ENCODE measurements around the gene KLC3. TPM values are rescaled to one million over a fixed set of nuclear protein-coding genes. Genes with fewer than 3 reads are reported as not detected.

KLC3 gene
- total and polyA plus RNA-seq, 2 experiments from 2014 or later: not detected

- H3K4me2 ChIP-seq (ENCODE audit: unreplicated experiment): no peak overlapping the region
- WGBS, 2 experiments (ENCODE audit: low coverage in 1 of 2, low lambda C conversion rate in 2 of 2, missing lambda C conversion rate in 2 of 2): 10 to 12% methylated on average over 13 to 25 of the region's 25 CpGs
- DNase-seq: peak; percentile 18
- H2AFZ ChIP-seq: no peak overlapping the region
- H3K9me2 ChIP-seq (ENCODE audit: insufficient read depth): no peaks in the 10 kb centered on the region
- in situ Hi-C loops (cut with MboI): no loop called here
- TF ChIP-seq EZH2phosphoT487 (IDR thresholded peaks at IDR 0.05; ENCODE audit: insufficient read depth, low read depth) (no peak), EZH2 (IDR thresholded peaks at IDR 0.05; ENCODE audit: insufficient read depth, poor library complexity, severe bottlenecking) (no peak)
- no peaks in the 10 kb centered on the region for H3K9me3 ChIP-seq (ENCODE audit: low read depth)
- H4K20me1 ChIP-seq (ENCODE audit: insufficient read depth): no peaks in the 10 kb centered on the region
- no peak overlapping the region for H3K4me3 ChIP-seq
- H3K79me2 ChIP-seq (ENCODE audit: insufficient read depth): no peaks in the 10 kb centered on the region
- no peaks in the 10 kb centered on the region for H3F3A ChIP-seq (ENCODE audit: insufficient read depth)
- H3K9ac ChIP-seq: no peak overlapping the region
- H3K36me3 ChIP-seq (ENCODE audit: low read depth): no peaks in the 10 kb centered on the region
- H3K27me3 ChIP-seq (replicated peaks; ENCODE audit: insufficient read depth): peaks cover 5% of the 10 kb centered on the region; the same call in 1 of the 2 replicates
- no peaks in the 10 kb centered on the region for H3K4me1 ChIP-seq (ENCODE audit: insufficient read depth)
- H3K27ac ChIP-seq: no peak overlapping the region
Observed at GRCh38 chr19:45340899-45341453, 426 bp downstream of the KLC3 start.

- H3K4me3 ChIP-seq: no peak overlapping the region
- WGBS, 2 experiments (ENCODE audit: low coverage in 1 of 2, low lambda C conversion rate in 2 of 2, missing lambda C conversion rate in 2 of 2): 62 to 64% methylated on average over 13 of the region's 13 CpGs
- no peaks in the 10 kb centered on the region for H3K9me2 ChIP-seq (ENCODE audit: insufficient read depth)
- no peaks in the 10 kb centered on the region for H3K36me3 ChIP-seq (ENCODE audit: low read depth)
- no peaks in the 10 kb centered on the region for H3F3A ChIP-seq (ENCODE audit: insufficient read depth)
- H3K79me2 ChIP-seq (ENCODE audit: insufficient read depth): no peaks in the 10 kb centered on the region
- in situ Hi-C loops (cut with MboI): no loop called here
- no peak overlapping the region for H3K9ac ChIP-seq
- no peaks in the 10 kb centered on the region for H3K4me1 ChIP-seq (ENCODE audit: insufficient read depth)
- no peak overlapping the region for H3K4me2 ChIP-seq (ENCODE audit: unreplicated experiment)
- no peaks in the 10 kb centered on the region for H4K20me1 ChIP-seq (ENCODE audit: insufficient read depth)
- H2AFZ ChIP-seq: no peak overlapping the region
- no peak for TF ChIP-seq EZH2 (IDR thresholded peaks at IDR 0.05; ENCODE audit: insufficient read depth, poor library complexity, severe bottlenecking)
- no peak for TF ChIP-seq EZH2phosphoT487 (IDR thresholded peaks at IDR 0.05; ENCODE audit: insufficient read depth, low read depth)
- no peak overlapping the region for H3K27ac ChIP-seq
- no peaks in the 10 kb centered on the region for H3K9me3 ChIP-seq (ENCODE audit: low read depth)
- DNase-seq: no peak
- peaks cover 5% of the 10 kb centered on the region; the same call in 1 of the 2 replicates for H3K27me3 ChIP-seq (replicated peaks; ENCODE audit: insufficient read depth)
Observed at GRCh38 chr19:45342911-45343310, 2.4 kb downstream of the KLC3 start.

- no peak overlapping the region for H2AFZ ChIP-seq
- no peaks in the 10 kb centered on the region for H3K9me2 ChIP-seq (ENCODE audit: insufficient read depth)
- H3K79me2 ChIP-seq (ENCODE audit: insufficient read depth): no peaks in the 10 kb centered on the region
- in situ Hi-C loops (cut with MboI): no loop called here
- no peak overlapping the region for H3K4me2 ChIP-seq (ENCODE audit: unreplicated experiment)
- peaks cover 5% of the 10 kb centered on the region; the same call in 1 of the 2 replicates for H3K27me3 ChIP-seq (replicated peaks; ENCODE audit: insufficient read depth)
- H3F3A ChIP-seq (ENCODE audit: insufficient read depth): no peaks in the 10 kb centered on the region
- no peaks in the 10 kb centered on the region for H4K20me1 ChIP-seq (ENCODE audit: insufficient read depth)
- peak; percentile 30 for DNase-seq
- H3K27ac ChIP-seq: no peak overlapping the region
- H3K9ac ChIP-seq: no peak overlapping the region
- no peaks in the 10 kb centered on the region for H3K36me3 ChIP-seq (ENCODE audit: low read depth)
- no peaks in the 10 kb centered on the region for H3K4me1 ChIP-seq (ENCODE audit: insufficient read depth)
- TF ChIP-seq EZH2 (IDR thresholded peaks at IDR 0.05; ENCODE audit: insufficient read depth, poor library complexity, severe bottlenecking): no peak
- TF ChIP-seq EZH2phosphoT487 (IDR thresholded peaks at IDR 0.05; ENCODE audit: insufficient read depth, low read depth): no peak
- no peaks in the 10 kb centered on the region for H3K9me3 ChIP-seq (ENCODE audit: low read depth)
- WGBS, 2 experiments (ENCODE audit: low coverage in 1 of 2, low lambda C conversion rate in 2 of 2, missing lambda C conversion rate in 2 of 2): 36 to 42% methylated on average over 12 to 14 of the region's 15 CpGs
- no peak overlapping the region for H3K4me3 ChIP-seq
Observed at GRCh38 chr19:45344621-45345505, 4.3 kb downstream of the KLC3 start.

- H3K4me2 ChIP-seq (ENCODE audit: unreplicated experiment): no peak overlapping the region
- H3K27me3 ChIP-seq (replicated peaks; ENCODE audit: insufficient read depth): peaks cover under 1% of the 10 kb centered on the region; the same call in 1 of the 2 replicates
- no peaks in the 10 kb centered on the region for H4K20me1 ChIP-seq (ENCODE audit: insufficient read depth)
- no peaks in the 10 kb centered on the region for H3K9me2 ChIP-seq (ENCODE audit: insufficient read depth)
- 88 to 90% methylated on average over 15 of the region's 15 CpGs for WGBS, 2 experiments (ENCODE audit: low coverage in 1 of 2, low lambda C conversion rate in 2 of 2, missing lambda C conversion rate in 2 of 2)
- in situ Hi-C loops (cut with MboI): no loop called here
- no peak for TF ChIP-seq EZH2phosphoT487 (IDR thresholded peaks at IDR 0.05; ENCODE audit: insufficient read depth, low read depth)
- TF ChIP-seq EZH2 (IDR thresholded peaks at IDR 0.05; ENCODE audit: insufficient read depth, poor library complexity, severe bottlenecking): no peak
- no peak overlapping the region for H2AFZ ChIP-seq
- H3F3A ChIP-seq (ENCODE audit: insufficient read depth): no peaks in the 10 kb centered on the region
- no peak for DNase-seq
- no peak overlapping the region for H3K27ac ChIP-seq
- no peaks in the 10 kb centered on the region for H3K4me1 ChIP-seq (ENCODE audit: insufficient read depth)
- no peaks in the 10 kb centered on the region for H3K36me3 ChIP-seq (ENCODE audit: low read depth)
- H3K79me2 ChIP-seq (ENCODE audit: insufficient read depth): no peaks in the 10 kb centered on the region
- H3K9ac ChIP-seq: no peak overlapping the region
- no peaks in the 10 kb centered on the region for H3K9me3 ChIP-seq (ENCODE audit: low read depth)
- no peak overlapping the region for H3K4me3 ChIP-seq
Observed at GRCh38 chr19:45345506-45345860, 4.9 kb downstream of the KLC3 start.

Data from GM23248 (cell line).